ENCODE results near the gene FAM163B.

GRCh38 chr9:133527444-133527920, 81.7 kb downstream of the FAM163B start:
- TF ChIP-seq EZH2 (IDR thresholded peaks at IDR 0.05; ENCODE audit: low read length, missing control alignments) (peak; percentile 87), CTCF (conservative IDR thresholded peaks at IDR 0.05 in 1 of 2, IDR thresholded peaks at IDR 0.05 in 1 of 2; ENCODE audit: low read depth in 1 of 2, low read length in 2 of 2) (no peak)
